NCI-H2107 treated with DMSO at 0.1 percent for 48 hours (cell line): ENCODE measurements around the gene RIMBP2.
A peak's percentile ranks its signal among the peaks of the same experiment; 100 is the strongest.
"Not testable (repeated sequence)": the region's sequence is repeated elsewhere in the genome, so short reads cannot be mapped to it uniquely, and the experiment has no call there.

ENCODE experiments used
- DNase-seq: peaks from one replicate; lab custom pipeline; 2025; ENCODE audit not compliant: unreplicated experiment; lab: John Stamatoyannopoulos, UW

The RIMBP2 gene

GRCh38 chr12:130661486-130662255 is 54.4 kb downstream of the RIMBP2 start:
- no peak for DNase-seq

- DNase-seq: no peak
Observed at GRCh38 chr12:130661059-130661458, 55.0 kb downstream of the RIMBP2 start.

- DNase-seq: no peak
Observed at GRCh38 chr12:130658145-130658911, 57.8 kb downstream of the RIMBP2 start.

GRCh38 chr12:130656411-130656810 is 59.7 kb downstream of the RIMBP2 start:
- no peak for DNase-seq

- no peak for DNase-seq
Observed at GRCh38 chr12:130655881-130656280, 60.2 kb downstream of the RIMBP2 start.

GRCh38 chr12:130655010-130655409 is 61.1 kb downstream of the RIMBP2 start:
- DNase-seq: no peak

GRCh38 chr12:130651188-130651959 is 64.7 kb downstream of the RIMBP2 start:
- no peak for DNase-seq

- no peak for DNase-seq
Observed at GRCh38 chr12:130650131-130650530, 66.0 kb downstream of the RIMBP2 start.

GRCh38 chr12:130649101-130650045 is 66.7 kb downstream of the RIMBP2 start:
- no peak for DNase-seq

- no peak for DNase-seq
Observed at GRCh38 chr12:130647814-130648213, 68.3 kb downstream of the RIMBP2 start.

- DNase-seq: no peak
Observed at GRCh38 chr12:130646716-130647370, 69.3 kb downstream of the RIMBP2 start.

- not testable (repeated sequence) for DNase-seq
Observed at GRCh38 chr12:130646191-130646590, 69.9 kb downstream of the RIMBP2 start.

GRCh38 chr12:130645751-130646150 is 70.3 kb downstream of the RIMBP2 start:
- DNase-seq: peak; percentile 86

- DNase-seq: no peak
Observed at GRCh38 chr12:130644566-130644965, 71.5 kb downstream of the RIMBP2 start.

- no peak for DNase-seq
Observed at GRCh38 chr12:130644146-130644545, 72.0 kb downstream of the RIMBP2 start.

- DNase-seq: no peak
Observed at GRCh38 chr12:130642856-130643255, 73.2 kb downstream of the RIMBP2 start.

GRCh38 chr12:130641533-130642184 is 74.4 kb downstream of the RIMBP2 start:
- DNase-seq: no peak

GRCh38 chr12:130640901-130641300 is 75.2 kb downstream of the RIMBP2 start:
- DNase-seq: no peak

- DNase-seq: no peak
Observed at GRCh38 chr12:130640496-130640895, 75.6 kb downstream of the RIMBP2 start.
